Measurements from ENCODE around the gene CDH2.

CDH2 gene

GRCh38 chr18:28065031-28065792 is 111.7 kb downstream of the CDH2 start:
- TF ChIP-seq CTCF (IDR thresholded peaks at IDR 0.05; ENCODE audit: borderline replicate concordance, control extremely low read depth, extremely low read depth, insufficient read depth, missing control alignments): no peak
- no peak for DNase-seq (ENCODE audit: low spot score)
- in situ Hi-C loops (cut with MboI; ENCODE audit: low sequenced_read_pairs, unreplicated experiment): no loop called here

- no peak for TF ChIP-seq CTCF (IDR thresholded peaks at IDR 0.05; ENCODE audit: borderline replicate concordance, control extremely low read depth, extremely low read depth, insufficient read depth, missing control alignments)
- in situ Hi-C loops (cut with MboI; ENCODE audit: low sequenced_read_pairs, unreplicated experiment): no loop called here
- DNase-seq (ENCODE audit: low spot score): no peak
These were observed 113.0 kb downstream of the CDH2 start for GRCh38 chr18:28063926-28064325.

GRCh38 chr18:28063271-28063761 is 113.6 kb downstream of the CDH2 start:
- in situ Hi-C loops (cut with MboI; ENCODE audit: low sequenced_read_pairs, unreplicated experiment): no loop called here
- no peak for DNase-seq (ENCODE audit: low spot score)
- no peak for TF ChIP-seq CTCF (IDR thresholded peaks at IDR 0.05; ENCODE audit: borderline replicate concordance, control extremely low read depth, extremely low read depth, insufficient read depth, missing control alignments)

DNA sequence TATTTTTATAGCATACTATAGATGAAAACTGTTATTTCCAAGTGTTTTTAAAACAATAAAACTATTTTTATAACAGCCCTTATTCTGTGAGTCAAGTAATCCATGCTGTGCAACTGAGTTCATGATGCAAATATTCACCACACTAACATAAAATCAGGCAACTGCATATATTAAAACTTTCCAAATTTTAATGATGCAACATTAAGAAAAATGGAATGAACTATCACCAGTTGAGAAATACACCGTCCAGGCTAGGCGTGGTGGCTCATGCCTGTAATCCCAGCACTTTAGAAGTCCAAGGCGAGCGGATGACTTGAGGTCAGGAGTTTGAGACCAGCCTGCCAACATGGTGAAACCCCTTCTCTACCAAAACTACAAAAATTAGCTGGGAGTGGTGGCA is 114.5 kb downstream of the CDH2 start:
- in situ Hi-C loops (cut with MboI; ENCODE audit: low sequenced_read_pairs, unreplicated experiment): no loop called here
- DNase-seq (ENCODE audit: low spot score): no peak
- no peak for TF ChIP-seq CTCF (IDR thresholded peaks at IDR 0.05; ENCODE audit: borderline replicate concordance, control extremely low read depth, extremely low read depth, insufficient read depth, missing control alignments)

DNA sequence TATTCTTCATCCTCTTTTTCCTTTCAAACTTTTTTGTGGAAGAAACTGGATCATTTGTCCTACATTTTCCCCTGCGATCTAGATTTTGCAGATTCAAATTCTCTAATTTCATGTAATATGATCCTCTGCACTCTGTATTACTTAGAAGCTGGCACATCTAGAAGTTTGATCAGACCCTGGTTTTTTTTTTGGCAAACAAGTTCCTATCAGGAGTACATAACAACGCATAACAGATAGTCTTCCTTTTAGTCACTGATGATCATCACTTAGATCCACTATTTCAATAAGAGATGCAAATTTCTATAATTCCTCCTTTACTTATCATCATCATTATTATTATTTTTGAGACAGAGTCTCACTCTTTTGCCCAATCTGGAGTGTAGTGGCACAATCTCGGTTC is 117.1 kb downstream of the CDH2 start:
- in situ Hi-C loops (cut with MboI; ENCODE audit: low sequenced_read_pairs, unreplicated experiment): no loop called here
- no peak for DNase-seq (ENCODE audit: low spot score)
- TF ChIP-seq CTCF (IDR thresholded peaks at IDR 0.05; ENCODE audit: borderline replicate concordance, control extremely low read depth, extremely low read depth, insufficient read depth, missing control alignments): no peak

DNA sequence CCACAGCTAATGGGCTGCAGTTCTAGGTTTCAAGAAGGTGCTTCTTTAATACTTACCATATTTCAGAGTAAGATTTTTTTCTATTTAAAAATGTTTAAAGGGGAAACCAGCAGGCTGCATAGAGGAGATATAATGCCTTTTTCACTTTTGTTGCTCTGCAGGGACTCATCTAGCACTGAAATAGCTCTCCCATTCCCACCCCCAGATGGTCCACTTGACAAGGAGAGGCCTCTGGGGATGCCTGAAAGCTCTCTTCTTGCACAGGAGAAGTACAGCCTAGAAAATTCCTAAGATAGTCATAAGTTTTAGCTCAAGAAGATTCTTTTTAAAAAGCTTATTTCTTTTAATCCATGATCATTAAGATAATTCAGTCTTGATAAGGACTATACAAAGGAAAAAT is 126.4 kb downstream of the CDH2 start:
- in situ Hi-C loops (cut with MboI; ENCODE audit: low sequenced_read_pairs, unreplicated experiment): no loop called here
- DNase-seq (ENCODE audit: low spot score): no peak
- no peak for TF ChIP-seq CTCF (IDR thresholded peaks at IDR 0.05; ENCODE audit: borderline replicate concordance, control extremely low read depth, extremely low read depth, insufficient read depth, missing control alignments)

Measured in GM13976 (cell line).